Measurements from ENCODE around the gene MAS1L. TPM values are rescaled to one million over a fixed set of nuclear protein-coding genes. Genes with fewer than 3 reads are reported as not detected.

Gene MAS1L
- total RNA-seq, 1 donor from 2014 or later, result not detected

GRCh38 chr6:29528988-29529560 lies 41.3 kb upstream of the MAS1L start:
- peaks cover 2% of the 10 kb centered on the region for H3K27me3 Mint-ChIP-seq
- H3K9me3 Mint-ChIP-seq (ENCODE audit: low read depth), result no peaks in the 10 kb centered on the region
- no peak for DNase-seq (ENCODE audit: low spot score, unreplicated experiment)
- no peaks in the 10 kb centered on the region for H3K36me3 Mint-ChIP-seq (ENCODE audit: insufficient read depth)
- H3K4me3 Mint-ChIP-seq (ENCODE audit: low read depth), result no peak overlapping the region
- TF ChIP-seq, protein P1, sequence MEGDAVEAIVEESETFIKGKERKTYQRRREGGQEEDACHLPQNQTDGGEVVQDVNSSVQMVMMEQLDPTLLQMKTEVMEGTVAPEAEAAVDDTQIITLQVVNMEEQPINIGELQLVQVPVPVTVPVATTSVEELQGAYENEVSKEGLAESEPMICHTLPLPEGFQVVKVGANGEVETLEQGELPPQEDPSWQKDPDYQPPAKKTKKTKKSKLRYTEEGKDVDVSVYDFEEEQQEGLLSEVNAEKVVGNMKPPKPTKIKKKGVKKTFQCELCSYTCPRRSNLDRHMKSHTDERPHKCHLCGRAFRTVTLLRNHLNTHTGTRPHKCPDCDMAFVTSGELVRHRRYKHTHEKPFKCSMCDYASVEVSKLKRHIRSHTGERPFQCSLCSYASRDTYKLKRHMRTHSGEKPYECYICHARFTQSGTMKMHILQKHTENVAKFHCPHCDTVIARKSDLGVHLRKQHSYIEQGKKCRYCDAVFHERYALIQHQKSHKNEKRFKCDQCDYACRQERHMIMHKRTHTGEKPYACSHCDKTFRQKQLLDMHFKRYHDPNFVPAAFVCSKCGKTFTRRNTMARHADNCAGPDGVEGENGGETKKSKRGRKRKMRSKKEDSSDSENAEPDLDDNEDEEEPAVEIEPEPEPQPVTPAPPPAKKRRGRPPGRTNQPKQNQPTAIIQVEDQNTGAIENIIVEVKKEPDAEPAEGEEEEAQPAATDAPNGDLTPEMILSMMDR (IDR thresholded peaks at IDR 0.05; ENCODE audit: unreplicated experiment), result no peak
- peaks cover 2% of the 10 kb centered on the region for H3K4me1 Mint-ChIP-seq (ENCODE audit: low read depth)
- no peak overlapping the region for H3K27ac Mint-ChIP-seq

DNA sequence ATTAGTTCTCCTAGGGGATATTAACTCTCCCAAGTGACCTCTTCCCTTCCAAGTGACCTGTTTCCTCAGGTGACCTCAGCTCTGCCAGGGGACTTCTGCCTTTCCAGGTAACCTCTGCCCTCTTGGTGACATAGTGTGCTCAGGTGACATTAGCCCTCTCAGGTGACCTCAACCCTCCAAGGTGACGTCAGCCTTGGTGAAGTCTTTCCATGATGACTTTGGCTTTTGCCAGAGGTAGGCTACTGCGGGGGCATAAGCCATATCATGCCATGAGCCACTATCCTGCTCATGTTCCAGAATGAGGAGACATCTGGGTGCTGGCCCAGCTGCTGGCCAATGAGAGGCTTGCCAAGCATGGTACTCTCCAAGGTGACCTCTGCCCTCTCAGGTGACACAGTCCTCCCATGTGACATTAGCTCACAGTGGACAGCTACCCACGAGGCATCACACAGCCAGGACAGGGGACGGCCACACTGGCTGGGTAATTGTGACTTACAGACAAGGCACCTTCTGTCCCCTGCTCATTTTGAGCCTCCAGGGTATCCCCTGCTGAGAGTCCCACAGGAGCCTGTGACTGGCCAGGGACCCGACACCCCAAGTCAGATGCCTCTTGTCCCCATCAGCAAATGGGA lies 40.7 kb upstream of the MAS1L start:
- DNase-seq (ENCODE audit: low spot score, unreplicated experiment), result no peak
- peaks cover 2% of the 10 kb centered on the region for H3K9me3 Mint-ChIP-seq (ENCODE audit: low read depth)
- peaks cover 2% of the 10 kb centered on the region for H3K27me3 Mint-ChIP-seq
- no peaks in the 10 kb centered on the region for H3K36me3 Mint-ChIP-seq (ENCODE audit: insufficient read depth)
- peaks cover 2% of the 10 kb centered on the region for H3K4me1 Mint-ChIP-seq (ENCODE audit: low read depth)
- H3K4me3 Mint-ChIP-seq (ENCODE audit: low read depth), result no peak overlapping the region
- no peak overlapping the region for H3K27ac Mint-ChIP-seq
- TF ChIP-seq, protein P1 (IDR thresholded peaks at IDR 0.05; ENCODE audit: unreplicated experiment), result no peak

GRCh38 chr6:29527564-29527963 lies 39.8 kb upstream of the MAS1L start:
- TF ChIP-seq, protein P1 (IDR thresholded peaks at IDR 0.05; ENCODE audit: unreplicated experiment), result no peak
- Mint-ChIP-seq H3K4me1 (ENCODE audit: low read depth) (peaks cover 2% of the 10 kb centered on the region), H3K36me3 (ENCODE audit: insufficient read depth) (no peaks in the 10 kb centered on the region), H3K27me3 (peaks cover 2% of the 10 kb centered on the region), H3K9me3 (ENCODE audit: low read depth) (peaks cover 6% of the 10 kb centered on the region), H3K4me3 (ENCODE audit: low read depth) (no peak overlapping the region), H3K27ac (no peak overlapping the region)
- no peak for DNase-seq (ENCODE audit: low spot score, unreplicated experiment)

GRCh38 chr6:29527126-29527525 lies 39.4 kb upstream of the MAS1L start:
- TF ChIP-seq, protein P1 (IDR thresholded peaks at IDR 0.05; ENCODE audit: unreplicated experiment), result no peak
- Mint-ChIP-seq H3K27me3 (peaks cover 2% of the 10 kb centered on the region), H3K27ac (no peak overlapping the region), H3K4me3 (ENCODE audit: low read depth) (no peak overlapping the region), H3K4me1 (ENCODE audit: low read depth) (peaks cover 2% of the 10 kb centered on the region), H3K9me3 (ENCODE audit: low read depth) (peaks cover 6% of the 10 kb centered on the region), H3K36me3 (ENCODE audit: insufficient read depth) (no peaks in the 10 kb centered on the region)
- DNase-seq (ENCODE audit: low spot score, unreplicated experiment), result no peak

- Mint-ChIP-seq H3K9me3 (ENCODE audit: low read depth) (peaks cover 6% of the 10 kb centered on the region), H3K27me3 (peaks cover 2% of the 10 kb centered on the region), H3K36me3 (ENCODE audit: insufficient read depth) (no peaks in the 10 kb centered on the region), H3K27ac (peak overlapping the region; percentile 41), H3K4me1 (ENCODE audit: low read depth) (peaks cover 2% of the 10 kb centered on the region), H3K4me3 (ENCODE audit: low read depth) (no peak overlapping the region)
- DNase-seq (ENCODE audit: low spot score, unreplicated experiment), result no peak
- TF ChIP-seq, protein P1 (IDR thresholded peaks at IDR 0.05; ENCODE audit: unreplicated experiment), result no peak
Measured at GRCh38 chr6:29525311-29525639, 37.5 kb upstream of the MAS1L start.
